ENCODE data around the gene LRRK1. TPM values are rescaled to one million over a fixed set of nuclear protein-coding genes. Genes with fewer than 3 reads are reported as not detected.

The LRRK1 gene
- total RNA-seq, 1 donor from 2014 or later, result 105 TPM

DNA sequence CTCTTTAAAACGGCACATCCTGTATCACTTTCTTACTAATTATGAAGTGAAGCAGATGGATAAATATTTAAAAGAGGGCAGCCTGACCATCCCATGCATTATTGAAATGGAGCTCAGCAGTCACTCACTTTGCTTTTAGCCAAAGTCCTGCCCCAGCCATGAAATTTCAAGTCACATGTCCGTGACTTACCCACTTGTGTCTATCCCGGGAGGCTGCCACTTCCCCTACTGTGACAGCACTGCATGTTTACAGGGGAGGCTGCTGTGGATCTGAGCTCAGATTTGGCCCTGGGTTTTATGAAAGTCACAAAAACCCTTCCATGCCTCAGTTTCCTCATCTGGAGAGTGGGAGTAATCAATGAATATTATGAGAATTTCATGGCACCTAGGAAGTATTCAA is 17.9 kb upstream of the LRRK1 start:
- DNase-seq (ENCODE audit: low spot score in 2 of 2), result peak in 1 of 2 donors; percentile 53
- H3K4me3 ChIP-seq, result no peak overlapping the region
- TF ChIP-seq, protein P1, sequence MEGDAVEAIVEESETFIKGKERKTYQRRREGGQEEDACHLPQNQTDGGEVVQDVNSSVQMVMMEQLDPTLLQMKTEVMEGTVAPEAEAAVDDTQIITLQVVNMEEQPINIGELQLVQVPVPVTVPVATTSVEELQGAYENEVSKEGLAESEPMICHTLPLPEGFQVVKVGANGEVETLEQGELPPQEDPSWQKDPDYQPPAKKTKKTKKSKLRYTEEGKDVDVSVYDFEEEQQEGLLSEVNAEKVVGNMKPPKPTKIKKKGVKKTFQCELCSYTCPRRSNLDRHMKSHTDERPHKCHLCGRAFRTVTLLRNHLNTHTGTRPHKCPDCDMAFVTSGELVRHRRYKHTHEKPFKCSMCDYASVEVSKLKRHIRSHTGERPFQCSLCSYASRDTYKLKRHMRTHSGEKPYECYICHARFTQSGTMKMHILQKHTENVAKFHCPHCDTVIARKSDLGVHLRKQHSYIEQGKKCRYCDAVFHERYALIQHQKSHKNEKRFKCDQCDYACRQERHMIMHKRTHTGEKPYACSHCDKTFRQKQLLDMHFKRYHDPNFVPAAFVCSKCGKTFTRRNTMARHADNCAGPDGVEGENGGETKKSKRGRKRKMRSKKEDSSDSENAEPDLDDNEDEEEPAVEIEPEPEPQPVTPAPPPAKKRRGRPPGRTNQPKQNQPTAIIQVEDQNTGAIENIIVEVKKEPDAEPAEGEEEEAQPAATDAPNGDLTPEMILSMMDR (IDR thresholded peaks at IDR 0.05), result no peak
- H3K4me1 ChIP-seq, result peaks cover 0 to 19% of the 10 kb centered on the region in 2 donors
- no peaks in the 10 kb centered on the region for H3K36me3 ChIP-seq
- intact Hi-C loops (cut with DNase I), result loop anchor here (10.0 kb wide), 1 partner anchor 744 kb away; no protein-coding TSS in a partner anchor
- no peaks in the 10 kb centered on the region for H3K9me3 ChIP-seq
- no peaks in the 10 kb centered on the region for H3K27me3 ChIP-seq
- no peak overlapping the region for H3K27ac ChIP-seq

DNA sequence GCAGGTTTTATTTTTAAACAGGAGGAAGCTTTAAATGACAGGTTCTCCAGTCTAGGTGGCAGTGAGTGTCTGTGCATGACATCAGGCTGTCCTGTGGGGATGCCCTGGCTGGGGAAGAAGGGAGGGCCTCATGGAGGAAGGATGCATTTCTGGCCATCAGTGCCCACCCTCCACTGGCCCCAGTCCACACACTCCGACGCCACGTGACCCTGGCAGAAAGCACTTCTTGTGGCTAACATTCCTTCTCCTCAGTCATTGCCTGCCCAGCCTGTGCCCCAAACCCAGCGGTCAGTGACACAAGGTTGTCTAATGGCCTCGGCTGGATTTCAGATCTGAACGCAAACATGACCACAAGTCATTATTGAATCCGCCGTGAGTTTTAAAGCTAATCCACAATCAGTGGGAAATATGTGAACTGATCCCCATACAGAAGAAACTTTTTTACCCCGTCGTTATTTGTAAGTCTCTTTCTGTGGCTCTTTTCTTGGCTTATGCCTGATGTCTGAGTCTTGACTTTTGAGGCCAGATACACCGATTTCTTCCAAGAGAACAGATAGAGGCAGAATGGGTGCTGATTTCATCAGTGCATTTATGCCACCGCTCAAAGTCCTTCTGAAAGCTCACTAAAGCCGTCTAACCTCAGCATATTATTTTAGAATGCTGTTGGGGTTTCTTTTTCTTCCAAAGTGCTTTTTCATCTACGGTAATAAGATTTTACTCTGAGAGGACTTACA is 17.3 kb upstream of the LRRK1 start:
- H3K9me3 ChIP-seq, result no peaks in the 10 kb centered on the region

GRCh38 chr15:100902436-100903167 is 16.6 kb upstream of the LRRK1 start:
- Histone ChIP-seq H3K27ac (peak overlapping the region; percentile 47 to 67), H3K36me3 (no peaks in the 10 kb centered on the region), H3K9me3 (no peaks in the 10 kb centered on the region), H3K4me3 (peak overlapping the region; percentile 39 to 46), H3K27me3 (no peaks in the 10 kb centered on the region), H3K4me1 (peaks cover 0 to 19% of the 10 kb centered on the region in 2 donors)
- DNase-seq (ENCODE audit: low spot score in 2 of 2), result peak in 1 of 2 donors; percentile 89
- TF ChIP-seq, protein P1 (IDR thresholded peaks at IDR 0.05), result no peak
- intact Hi-C loops (cut with DNase I), result loop anchor here (10.0 kb wide), 1 partner anchor 742 kb away; no protein-coding TSS in a partner anchor

More for the DNA sequence above, 17.3 kb upstream of the LRRK1 start:
- H3K4me3 ChIP-seq, result peak overlapping the region; percentile 39 to 46
- intact Hi-C loops (cut with DNase I), result loop anchor here (10.0 kb wide), 1 partner anchor 743 kb away; no protein-coding TSS in a partner anchor
- no peaks in the 10 kb centered on the region for H3K27me3 ChIP-seq
- peaks cover 0 to 19% of the 10 kb centered on the region in 2 donors for H3K4me1 ChIP-seq
- H3K27ac ChIP-seq, result peak overlapping the region; percentile 47 to 67
- TF ChIP-seq, protein P1 (IDR thresholded peaks at IDR 0.05), result no peak
- H3K36me3 ChIP-seq, result no peaks in the 10 kb centered on the region
- peak in 1 of 2 donors; percentile 61 for DNase-seq (ENCODE audit: low spot score in 2 of 2)

DNA sequence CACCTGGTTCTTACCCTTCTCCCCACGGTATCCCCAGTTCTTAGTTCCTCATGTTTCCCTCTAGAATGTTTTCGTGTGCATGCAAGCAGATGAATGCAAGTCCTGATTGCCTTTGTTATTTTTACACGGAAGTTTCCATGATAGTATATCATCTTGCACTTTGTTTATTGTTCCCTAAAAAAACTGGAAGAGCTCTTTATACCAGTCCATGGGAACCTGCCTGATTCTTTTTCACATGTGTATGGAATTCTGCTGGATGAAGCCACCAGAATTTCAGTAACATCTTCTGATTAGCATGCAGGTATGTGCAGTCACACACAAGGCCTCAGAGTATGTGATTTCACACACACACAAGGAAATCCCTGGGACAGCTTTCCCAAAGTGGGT is 16.0 kb upstream of the LRRK1 start:
- Histone ChIP-seq H3K27ac (peak overlapping the region; percentile 47 to 67), H3K4me3 (no peak overlapping the region), H3K36me3 (no peaks in the 10 kb centered on the region), H3K9me3 (no peaks in the 10 kb centered on the region), H3K27me3 (no peaks in the 10 kb centered on the region), H3K4me1 (peaks cover 0 to 19% of the 10 kb centered on the region in 2 donors)
- peak in 1 of 2 donors; percentile 21 for DNase-seq (ENCODE audit: low spot score in 2 of 2)
- intact Hi-C loops (cut with DNase I), result loop anchor here (10.0 kb wide), 1 partner anchor 742 kb away; no protein-coding TSS in a partner anchor
- TF ChIP-seq, protein P1 (IDR thresholded peaks at IDR 0.05), result no peak

- TF ChIP-seq, protein P1 (IDR thresholded peaks at IDR 0.05), result no peak
- Histone ChIP-seq H3K27me3 (no peaks in the 10 kb centered on the region), H3K9me3 (no peaks in the 10 kb centered on the region), H3K4me1 (peaks cover 0 to 8% of the 10 kb centered on the region in 2 donors), H3K4me3 (no peak overlapping the region), H3K36me3 (no peaks in the 10 kb centered on the region), H3K27ac (no peak overlapping the region)
- intact Hi-C loops (cut with DNase I), result loop anchor here (10.0 kb wide), 1 partner anchor 739 kb away; no protein-coding TSS in a partner anchor
- DNase-seq (ENCODE audit: low spot score in 2 of 2), result peak in 1 of 2 donors; percentile 37
Observed at GRCh38 chr15:100905850-100906249, 13.3 kb upstream of the LRRK1 start.
